GM12892 (cell line): ENCODE results near the gene TRIM9.

ENCODE experiments used
- POLR2AphosphoS5 ChIP-seq: IDR thresholded peaks from 2 replicates; pipeline ENCODE4 v1.6.1; 2011; ENCODE audit warnings: low read depth, low read length, control low read depth
- TAF1 ChIP-seq: IDR thresholded peaks from 2 replicates; pipeline ENCODE4 v1.6.1; 2011; ENCODE audit warnings: low read depth, mild to moderate bottlenecking, control low read depth, low read length, borderline replicate concordance

DNA sequence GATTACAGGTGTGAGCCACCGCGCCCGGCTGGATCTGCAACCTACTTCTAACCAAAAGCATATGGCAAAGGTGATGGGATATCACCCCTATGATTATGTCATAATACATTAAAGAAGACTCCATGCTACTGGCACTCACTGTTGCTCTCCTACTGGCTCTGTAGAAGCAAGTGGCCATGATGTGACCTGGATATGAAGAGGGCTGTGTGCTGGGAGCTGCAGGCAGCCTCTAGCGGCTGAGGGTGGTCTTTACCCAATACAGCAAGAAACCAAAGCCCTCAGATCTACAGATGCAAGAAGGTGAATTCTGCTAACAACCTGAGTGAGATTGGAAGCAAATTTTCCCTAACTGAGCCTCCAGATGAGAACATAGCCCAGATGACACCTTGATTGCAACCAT lies 34.2 kb upstream of the TRIM9 start:
- TF ChIP-seq POLR2AphosphoS5 (no peak), TAF1 (no peak)
